Measurements from ENCODE around the gene SLC48A1.
"Not testable (repeated sequence)": the region's sequence is repeated elsewhere in the genome, so short reads cannot be mapped to it uniquely, and the experiment has no call there.

The SLC48A1 gene

DNA sequence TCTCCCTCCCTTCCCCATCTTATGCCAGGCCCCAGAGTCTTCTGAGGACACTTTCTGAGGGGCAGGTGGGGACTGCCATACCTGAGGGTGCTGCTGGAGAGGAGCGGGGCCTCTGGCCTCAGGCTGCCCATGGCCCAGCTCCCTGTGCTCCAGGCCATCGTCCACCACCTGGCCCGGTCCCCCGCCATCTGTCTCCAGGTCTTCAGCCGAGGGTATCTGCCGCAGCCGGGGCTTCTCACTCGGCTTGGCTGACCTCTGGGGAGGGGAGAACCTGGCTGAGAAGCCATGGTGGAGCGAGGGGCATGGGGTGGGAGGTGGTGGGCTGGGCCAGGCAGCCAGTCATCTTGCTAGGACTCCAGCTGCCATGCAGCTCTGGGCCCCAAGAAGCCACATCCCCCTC lies 21.6 kb downstream of the SLC48A1 start:
- DNase-seq: no peak

- DNase-seq: no peak
These were observed 22.2 kb downstream of the SLC48A1 start for GRCh38 chr12:47795121-47795813.

DNA sequence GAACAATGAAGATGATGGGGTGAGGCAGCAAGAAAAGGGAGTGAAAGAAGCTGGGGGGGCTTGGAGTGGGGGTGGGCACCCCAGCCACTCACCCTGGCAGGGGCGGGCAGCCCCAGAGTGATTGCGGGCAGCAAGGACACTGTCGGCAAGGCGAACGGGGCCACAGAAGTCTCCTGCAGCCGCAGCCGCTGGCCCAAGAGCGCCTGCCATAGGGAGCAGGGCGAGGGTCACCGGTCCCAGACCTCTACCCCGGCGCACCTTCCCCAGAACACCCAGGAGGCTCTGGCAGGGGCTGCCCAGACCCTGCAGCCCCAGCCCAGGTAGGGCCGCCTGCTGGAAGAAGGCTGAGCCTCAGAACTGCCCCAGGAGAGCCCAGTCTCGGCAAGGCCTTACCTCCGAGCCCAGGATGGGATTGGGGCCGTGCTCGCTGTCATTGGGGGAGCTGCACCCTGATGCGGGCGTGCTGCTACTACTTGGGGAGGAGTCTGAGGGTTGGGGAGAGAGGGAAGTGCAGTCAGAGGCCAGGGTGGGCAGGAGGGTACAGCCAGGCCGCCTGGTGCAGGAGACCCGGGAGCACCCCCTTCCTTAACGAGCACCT lies 22.9 kb downstream of the SLC48A1 start:
- DNase-seq: no peak

GRCh38 chr12:47797441-47797840 lies 24.4 kb downstream of the SLC48A1 start:
- DNase-seq: no peak

DNA sequence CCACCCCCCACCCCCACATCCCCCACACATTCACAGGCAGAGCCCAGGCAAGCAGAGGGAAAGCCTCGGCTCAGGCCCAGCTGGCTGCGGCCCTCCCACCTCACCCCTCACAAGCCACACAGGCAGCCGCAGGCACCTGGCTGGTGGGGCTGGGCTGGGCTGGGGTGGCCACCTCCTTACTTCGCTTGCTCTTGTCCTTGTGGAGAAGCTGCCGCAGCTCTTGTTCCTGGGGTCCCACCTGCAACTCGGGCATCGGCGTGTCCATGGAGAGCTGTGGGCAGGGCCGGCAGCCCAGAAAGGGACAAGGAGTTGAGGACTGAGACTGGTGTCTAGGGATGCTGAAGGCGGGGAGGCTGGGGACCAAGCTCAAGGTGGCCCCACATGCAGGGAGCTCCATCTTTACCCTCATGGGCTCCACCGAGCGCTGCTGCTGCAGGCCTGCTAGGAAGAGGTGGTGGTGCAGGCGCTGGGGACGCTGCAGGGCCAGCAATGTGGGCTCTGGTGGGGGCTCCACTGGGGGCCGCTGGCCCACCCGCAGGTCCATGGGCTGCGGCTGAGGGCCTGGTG lies 25.4 kb downstream of the SLC48A1 start:
- DNase-seq: no peak

- DNase-seq: no peak
These were observed 26.4 kb downstream of the SLC48A1 start for GRCh38 chr12:47799357-47799955.

GRCh38 chr12:47800582-47800981 lies 27.5 kb downstream of the SLC48A1 start:
- no peak for DNase-seq

- DNase-seq: no peak
These were observed 28.3 kb downstream of the SLC48A1 start for GRCh38 chr12:47801170-47801903.

DNA sequence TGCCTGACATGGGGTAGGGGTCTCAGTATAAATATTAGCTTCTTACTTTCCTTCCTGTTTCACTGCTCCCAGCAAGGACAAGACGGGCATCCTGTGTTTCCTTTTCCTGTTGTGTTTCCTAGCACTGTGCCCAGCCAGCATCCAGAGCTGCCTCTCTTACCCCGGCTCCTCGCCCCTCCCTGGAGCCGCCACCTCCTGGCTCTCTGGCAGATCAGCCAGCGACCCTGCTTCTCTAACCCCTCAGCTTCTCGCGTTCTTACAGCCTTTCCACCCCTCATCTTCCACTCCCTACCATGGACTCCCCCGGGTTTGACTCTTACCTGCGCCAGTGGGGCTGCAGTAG lies 28.8 kb downstream of the SLC48A1 start:
- no peak for DNase-seq

DNA sequence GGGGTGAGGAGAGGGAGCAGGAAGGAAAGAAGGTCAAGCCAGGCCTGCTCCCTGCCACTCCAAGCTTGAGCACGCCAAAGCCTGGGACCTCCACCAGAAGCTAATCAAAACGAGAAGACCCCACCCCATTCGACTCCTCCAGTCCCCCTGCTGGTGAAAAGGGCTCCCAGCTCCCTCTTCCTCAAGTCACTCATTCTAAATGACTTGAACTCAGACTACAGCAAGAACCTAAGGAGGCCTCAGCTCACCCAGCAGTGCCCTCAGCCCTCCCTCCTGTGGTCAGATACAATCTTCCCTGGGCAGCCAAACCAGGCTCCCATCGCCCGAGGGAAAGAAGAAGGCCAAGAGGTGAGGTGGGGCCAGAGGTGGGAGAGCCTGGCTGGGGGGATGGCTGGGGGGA lies 29.3 kb downstream of the SLC48A1 start:
- DNase-seq: no peak

GRCh38 chr12:47803191-47803875 lies 30.3 kb downstream of the SLC48A1 start:
- DNase-seq: no peak

DNA sequence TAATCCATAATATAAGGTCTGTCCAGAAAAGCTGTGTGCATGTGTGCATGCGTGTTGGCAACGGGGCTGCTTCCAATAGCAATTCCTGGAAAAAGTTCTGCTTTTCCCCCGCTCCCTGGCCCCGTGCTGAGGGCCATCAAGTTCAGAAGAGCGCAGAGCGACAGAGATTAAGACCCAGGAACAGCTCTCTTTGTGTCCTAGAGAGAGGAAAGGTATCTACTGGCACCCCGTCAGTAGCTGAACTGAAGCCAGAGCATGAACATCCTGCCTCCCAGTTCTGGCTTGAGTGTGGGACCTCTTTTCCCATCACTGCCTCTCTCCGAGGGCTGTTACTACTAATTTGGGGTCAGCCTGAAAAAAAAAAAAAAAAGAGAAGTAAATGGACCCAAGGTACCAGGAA lies 31.1 kb downstream of the SLC48A1 start:
- no peak for DNase-seq

- DNase-seq: no peak
These were observed 32.4 kb downstream of the SLC48A1 start for GRCh38 chr12:47805417-47805816.

DNA sequence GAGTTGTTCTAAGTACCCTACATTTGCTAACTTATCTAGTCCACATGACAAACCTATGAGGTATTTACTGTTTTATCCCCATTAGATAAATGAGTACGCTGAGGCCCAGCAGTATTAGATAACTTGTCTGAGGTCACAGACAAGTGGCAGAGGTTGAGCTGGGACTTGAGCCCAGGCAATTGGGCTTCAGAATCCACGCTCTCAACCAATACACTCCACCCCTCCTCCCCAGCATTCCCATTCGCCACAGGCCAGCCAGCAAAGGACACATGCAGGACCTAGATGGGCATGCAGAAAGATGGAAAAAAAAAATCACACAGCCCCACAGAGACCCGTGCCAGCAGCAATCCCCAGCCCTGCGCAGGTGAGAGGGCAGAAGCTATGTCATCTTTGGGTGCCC lies 34.3 kb downstream of the SLC48A1 start:
- no peak for DNase-seq

- no peak for DNase-seq
These were observed 35.0 kb downstream of the SLC48A1 start for GRCh38 chr12:47808050-47808449.

GRCh38 chr12:47808574-47809365 lies 35.7 kb downstream of the SLC48A1 start:
- DNase-seq: no peak

GRCh38 chr12:47809518-47809917 lies 36.5 kb downstream of the SLC48A1 start:
- not testable (repeated sequence) for DNase-seq

DNA sequence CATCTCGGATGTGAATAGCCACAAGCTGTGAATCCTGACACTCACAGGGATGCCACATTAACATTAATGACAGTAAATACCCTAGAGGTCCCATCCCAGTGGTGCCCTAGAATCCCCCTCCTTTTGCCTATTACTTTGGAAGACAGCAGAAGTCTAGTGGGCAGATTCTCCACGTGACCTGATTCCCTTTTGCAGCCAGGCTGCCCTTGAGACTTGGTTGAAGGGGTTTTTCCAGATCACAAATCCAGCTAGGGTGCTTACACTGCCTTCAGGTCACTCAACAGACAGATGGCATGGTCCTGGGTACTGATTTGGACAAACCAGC lies 38.0 kb downstream of the SLC48A1 start:
- DNase-seq: no peak

DNA sequence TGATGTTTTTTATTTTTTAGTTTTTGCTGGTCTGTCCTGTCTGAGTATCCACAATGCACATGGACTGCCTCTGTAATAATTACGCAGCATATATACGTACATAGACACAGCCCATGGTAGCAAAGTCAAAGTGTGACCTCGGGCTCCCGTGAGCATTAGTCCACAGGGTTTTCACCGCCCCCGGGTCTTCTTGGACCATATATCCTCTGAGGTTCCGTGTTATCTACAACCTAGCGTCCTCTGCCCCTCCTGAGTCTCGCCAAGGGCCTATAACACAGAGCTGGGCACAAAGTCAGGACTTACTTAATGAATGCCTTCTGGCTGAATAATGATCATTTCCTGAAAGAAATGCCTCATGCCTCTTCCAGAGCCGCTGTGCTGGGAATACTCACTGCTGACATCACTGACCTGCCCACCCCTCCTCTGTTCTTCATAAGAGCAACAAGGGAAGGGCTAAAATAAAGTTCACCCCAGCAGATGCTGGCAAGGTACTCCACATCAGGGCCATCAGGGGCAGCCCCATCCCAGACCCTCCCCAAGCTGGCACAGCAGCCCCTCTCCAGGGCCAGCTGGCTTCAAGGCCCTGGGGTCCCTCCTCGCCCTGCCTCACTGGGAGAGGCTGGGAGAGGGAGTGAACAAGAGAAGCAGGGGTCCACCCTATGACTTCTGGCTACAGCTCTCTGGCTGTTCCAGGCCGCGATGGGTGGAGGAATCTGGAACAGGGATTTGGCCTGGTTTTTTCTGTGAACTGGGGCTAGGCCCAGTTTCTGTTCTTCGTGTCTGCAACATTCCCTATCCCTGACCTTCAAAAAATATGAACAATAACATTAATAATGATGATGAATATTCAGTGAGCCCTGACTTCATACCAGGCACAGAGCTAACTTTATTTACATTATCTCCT lies 38.8 kb downstream of the SLC48A1 start:
- DNase-seq: no peak

DNA sequence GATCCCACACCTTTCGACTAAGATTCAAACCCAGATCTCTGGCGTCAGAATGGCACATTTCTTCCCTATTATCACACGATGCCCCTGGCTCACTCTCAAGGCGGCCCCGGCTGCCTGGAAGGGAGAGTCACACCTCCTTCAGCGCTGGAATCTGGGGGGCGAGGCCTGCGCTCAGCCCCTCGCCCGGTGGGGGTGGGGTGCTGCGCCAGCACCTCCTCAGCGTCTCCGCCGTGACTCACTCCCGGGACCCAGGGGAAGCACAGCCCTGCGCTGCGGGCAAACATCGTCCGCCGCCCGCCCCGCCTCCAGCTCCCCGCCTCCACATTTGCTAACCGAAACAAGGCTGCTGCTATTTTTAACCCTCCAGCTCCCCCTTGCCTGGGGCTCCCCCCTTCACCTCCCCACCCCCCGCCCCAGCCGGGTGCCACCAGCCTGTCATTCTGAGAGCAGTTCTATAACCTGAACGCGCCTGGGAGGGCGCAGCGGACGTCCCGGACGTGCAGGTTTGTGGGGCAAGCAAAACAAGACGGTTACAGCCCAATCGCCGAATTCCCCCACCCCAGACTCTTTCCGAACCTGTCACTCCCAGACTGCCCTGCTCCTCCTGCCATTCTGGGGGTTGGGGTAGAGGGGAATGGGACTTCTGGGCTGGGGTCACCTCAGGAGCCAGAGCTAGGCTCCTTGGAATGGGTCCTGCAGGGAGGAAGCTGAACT lies 39.9 kb downstream of the SLC48A1 start:
- DNase-seq: no peak
